A673 (cell line): ENCODE data around the gene TRIM15.

Experiments used
- CTCF ChIP-seq: fragments of 300-800, 200-600 bp; sonication (generic); conservative IDR thresholded peaks from 2 replicates; pipeline ENCODE4 v1.5.1; 2017; ENCODE audit warnings: low read depth, mild to moderate bottlenecking, antibody characterized with exemption, low read length, moderate library complexity, mixed read lengths
- EZH2 ChIP-seq: fragments of 200-600 bp; sonication (generic); IDR thresholded peaks from 2 replicates; pipeline ENCODE4 v1.6.1; 2017; ENCODE audit warnings: borderline replicate concordance, low read depth, mild to moderate bottlenecking, mixed read lengths, antibody characterized with exemption, low read length; ENCODE audit not compliant: poor library complexity, severe bottlenecking

GRCh38 chr6:30121446-30122366 lies 41.6 kb upstream of the TRIM15 start:
- no peak for TF ChIP-seq CTCF
- TF ChIP-seq EZH2, result no peak
